Testis (tissue), 3 donors: ENCODE data around the gene PPFIBP1. TPM values are rescaled to one million over a fixed set of nuclear protein-coding genes. Genes with fewer than 3 reads are reported as not detected.
A peak's percentile ranks its signal among the peaks of the same experiment; 100 is the strongest.

ENCODE experiments used
- DNase-seq: peaks from one replicate; pipeline ENCODE4 v3.0.0-alpha.2; 2019
- H3K27ac ChIP-seq, 2 donors: fragments of 200-600 bp; sonication (generic); one replicate each; pipeline ENCODE4 v1.5.1; 2019
- H3K27me3 ChIP-seq: fragments of 200-600 bp; sonication (generic); one replicate; pipeline ENCODE4 v1.5.1; 2019
- H3K36me3 ChIP-seq: fragments of 200-600 bp; sonication (generic); one replicate; pipeline ENCODE4 v1.5.1; 2017; ENCODE audit warnings: low read depth; ENCODE audit errors: missing control alignments
- H3K4me1 ChIP-seq: fragments of 200-600 bp; sonication (generic); one replicate; pipeline ENCODE4 v1.5.1; 2019
- H3K4me3 ChIP-seq, 2 donors: fragments of 200-600 bp; sonication (generic); one replicate each; pipeline ENCODE4 v1.5.1; 2017 to 2019
- H3K9me3 ChIP-seq: fragments of 200-600 bp; sonication (generic); one replicate; pipeline ENCODE4 v1.5.1; 2017
- CTCF ChIP-seq, 3 experiments: fragments of 450-650 bp in 2 of 3; fragments of 200-600 bp in 1 of 3; sonication (generic) in 1 of 3; IDR thresholded peaks; one replicate each; pipeline ENCODE4 v1.5.1; 2016 to 2019; ENCODE audit warnings: antibody characterized with exemption in 3 of 3, mild to moderate bottlenecking in 2 of 3, moderate library complexity in 1 of 3
- POLR2A ChIP-seq: fragments of 450-650 bp; IDR thresholded peaks from one replicate; pipeline ENCODE4 v1.6.1; 2017; ENCODE audit warnings: antibody characterized with exemption, mild to moderate bottlenecking, moderate library complexity
- WGBS, 2 donors: methylation state at CpG; one replicate each; pipeline ENCODE4 v1.1.5; 2018; 5-methylcytosine and 5-hydroxymethylcytosine counted together
- intact Hi-C: fragments of 100-400 bp; cut with DNase I; formaldehyde crosslinking; loops from one replicate; pipeline ENCODE4 v1.15.1; 2023; ENCODE audit warnings: low total_unique reads
- polyA plus RNA-seq: library from polyadenylated mRNA; stranded (reverse); fragments of 350-450 nt; fragmentation: Illumina TruSeq; extraction: RNeasy Lipid Tissue Mini Kit (QIAGEN cat#74804); gene quantifications from one replicate; pipeline ENCODE4 v1.2.3, GENCODE V29; 2014; ENCODE audit warnings: low read depth, low replicate concordance; ENCODE audit not compliant: insufficient read depth
- total RNA-seq, 2 donors: library from RNA; depleted of rRNA; stranded (reverse); fragments of >200 nt; gene quantifications; one replicate each; pipeline ENCODE4 v1.2.3, GENCODE V29; 2016

PPFIBP1 gene
- total and polyA plus RNA-seq, 3 donors from 2014 or later, result 33.4 to 87.8 (median 75.3) TPM

- Histone ChIP-seq H3K9me3 (no peaks in the 10 kb centered on the region), H3K27me3 (no peaks in the 10 kb centered on the region), H3K4me1 (peaks cover 9% of the 10 kb centered on the region), H3K4me3 (no peak overlapping the region), H3K27ac (no peak overlapping the region), H3K36me3 (no peaks in the 10 kb centered on the region)
- intact Hi-C loops, result no loop called here
- 91 to 94% methylated on average over 4 of the region's 4 CpGs for WGBS, 2 donors
- no peak for TF ChIP-seq CTCF (IDR thresholded peaks at IDR 0.05)
- TF ChIP-seq POLR2A, result no peak
- DNase-seq, result no peak
Measured at GRCh38 chr12:27521981-27522380, 2.0 kb upstream of the PPFIBP1 start.

GRCh38 chr12:27523305-27523641 lies 733 bp upstream of the PPFIBP1 start:
- H3K27ac ChIP-seq, result peak overlapping the region; percentile 87 to 90
- 1% methylated on average over 6 of the region's 6 CpGs for WGBS, 2 donors
- H3K27me3 ChIP-seq, result no peaks in the 10 kb centered on the region
- DNase-seq, result no peak
- TF ChIP-seq CTCF (IDR thresholded peaks at IDR 0.05) (no peak), POLR2A (no peak)
- H3K9me3 ChIP-seq, result no peaks in the 10 kb centered on the region
- H3K36me3 ChIP-seq, result no peaks in the 10 kb centered on the region
- H3K4me3 ChIP-seq, result peak overlapping the region; percentile 66 to 82
- intact Hi-C loops, result no loop called here
- H3K4me1 ChIP-seq, result peaks cover 12% of the 10 kb centered on the region

- H3K9me3 ChIP-seq, result no peaks in the 10 kb centered on the region
- no peak for DNase-seq
- intact Hi-C loops, result no loop called here
- H3K4me1 ChIP-seq, result peaks cover 12% of the 10 kb centered on the region
- 0 to 2% methylated on average over 7 to 8 of the region's 8 CpGs for WGBS, 2 donors
- peak overlapping the region; percentile 66 to 82 for H3K4me3 ChIP-seq
- no peaks in the 10 kb centered on the region for H3K27me3 ChIP-seq
- peak overlapping the region; percentile 87 to 90 for H3K27ac ChIP-seq
- TF ChIP-seq POLR2A, result no peak
- no peak for TF ChIP-seq CTCF (IDR thresholded peaks at IDR 0.05)
- H3K36me3 ChIP-seq, result no peaks in the 10 kb centered on the region
Measured at GRCh38 chr12:27524494-27524835, 459 bp downstream of the PPFIBP1 start.

DNA sequence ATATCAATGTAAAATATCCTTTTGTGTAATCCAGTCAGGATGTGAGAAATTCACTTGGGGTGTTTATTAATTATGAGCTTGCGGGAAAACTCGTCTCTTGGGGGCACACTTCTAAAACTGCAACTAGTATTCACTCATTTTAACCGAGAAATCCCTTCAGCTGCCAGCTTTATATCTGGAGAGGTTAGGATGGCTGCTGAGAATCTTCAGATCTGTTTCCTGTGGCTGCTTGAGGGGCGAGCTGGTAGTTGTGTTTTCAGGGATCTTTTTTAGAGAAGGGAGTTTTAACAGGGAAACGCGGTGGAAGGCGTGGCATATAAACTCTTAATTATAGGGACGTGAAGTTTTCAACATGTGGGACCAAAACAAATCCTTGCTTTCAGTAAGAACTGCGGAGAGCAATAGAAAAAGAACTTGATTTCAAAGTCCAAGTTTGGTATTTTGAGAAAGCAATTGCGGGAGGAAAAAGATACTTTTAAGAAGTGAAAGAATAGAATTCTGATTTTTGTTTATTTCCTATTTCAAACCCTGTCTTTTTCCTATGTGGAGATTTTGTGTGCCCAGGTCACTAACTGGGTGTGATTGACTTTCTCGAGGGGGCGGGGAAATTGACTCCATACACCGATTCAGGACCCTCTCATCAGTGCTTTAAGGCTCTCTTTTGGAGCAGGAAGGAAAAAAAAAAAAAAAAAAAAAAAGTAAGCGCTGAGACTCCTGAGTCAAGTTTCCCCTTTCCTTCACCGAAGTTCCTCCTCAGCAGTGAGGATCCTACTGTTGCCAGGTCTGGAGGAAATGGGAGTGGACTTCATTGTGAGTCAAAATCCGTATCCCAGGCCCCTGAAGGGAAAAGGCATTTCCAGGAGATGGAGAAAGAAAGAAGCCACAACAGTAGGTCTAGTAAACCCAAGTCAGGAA lies 1.1 kb downstream of the PPFIBP1 start:
- intact Hi-C loops, result no loop called here
- Histone ChIP-seq H3K27me3 (no peaks in the 10 kb centered on the region), H3K9me3 (no peaks in the 10 kb centered on the region), H3K27ac (peak overlapping the region; percentile 87 to 90), H3K4me1 (peaks cover 12% of the 10 kb centered on the region), H3K36me3 (no peaks in the 10 kb centered on the region), H3K4me3 (peak overlapping the region; percentile 66 to 82)
- WGBS, 2 donors, result 1% methylated on average over 16 of the region's 16 CpGs
- no peak for TF ChIP-seq CTCF (IDR thresholded peaks at IDR 0.05)
- no peak for TF ChIP-seq POLR2A
- DNase-seq, result peak; percentile 49

DNA sequence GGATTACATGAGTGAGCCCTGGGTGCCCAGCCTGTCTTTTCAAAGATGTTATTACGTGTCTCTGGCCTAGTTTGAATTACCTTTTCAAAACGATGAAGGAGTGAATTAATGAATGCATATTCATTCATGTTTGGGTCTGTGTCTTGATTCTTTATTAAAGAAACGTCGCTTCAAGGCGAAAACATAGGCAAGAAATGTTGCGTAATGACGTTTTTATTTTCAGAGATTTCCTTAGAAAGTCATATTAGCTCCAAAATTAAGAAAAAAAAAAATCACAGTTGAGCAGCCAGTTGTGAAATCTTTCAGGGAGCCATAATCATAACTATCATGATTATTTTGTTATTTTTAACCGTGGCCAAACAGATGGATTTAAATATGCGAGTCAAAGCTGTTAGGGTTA lies 3.5 kb downstream of the PPFIBP1 start:
- H3K9me3 ChIP-seq, result no peaks in the 10 kb centered on the region
- intact Hi-C loops, result no loop called here
- TF ChIP-seq POLR2A (no peak), CTCF (IDR thresholded peaks at IDR 0.05) (no peak)
- no peaks in the 10 kb centered on the region for H3K27me3 ChIP-seq
- H3K4me1 ChIP-seq, result peaks cover 12% of the 10 kb centered on the region
- no peak overlapping the region for H3K4me3 ChIP-seq
- no peaks in the 10 kb centered on the region for H3K36me3 ChIP-seq
- 81 to 84% methylated on average over 9 of the region's 9 CpGs for whole genome bisulfite sequencing, 2 donors
- no peak for DNase-seq
- no peak overlapping the region for H3K27ac ChIP-seq
